NCI-H82 treated with DMSO at 0.1 percent for 48 hours (cell line): Measurements from ENCODE around the gene KDR.

ENCODE experiments used
- DNase-seq: peaks from one replicate; lab custom pipeline; 2025; ENCODE audit not compliant: unreplicated experiment; lab: John Stamatoyannopoulos, UW

Gene KDR

GRCh38 chr4:55031158-55031557, 94.2 kb downstream of the KDR start:
- DNase-seq = no peak

GRCh38 chr4:55030589-55030988, 94.8 kb downstream of the KDR start:
- peak; percentile 92 for DNase-seq

GRCh38 chr4:55029821-55030503, 95.4 kb downstream of the KDR start:
- no peak for DNase-seq

- DNase-seq = no peak
Measured at GRCh38 chr4:55029321-55029720, 96.1 kb downstream of the KDR start.
